ENCODE measurements around the gene EVI2A. TPM values are rescaled to one million over a fixed set of nuclear protein-coding genes. Genes with fewer than 3 reads are reported as not detected.
"Not testable (repeated sequence)": the region's sequence is repeated elsewhere in the genome, so short reads cannot be mapped to it uniquely, and the experiment has no call there.

Gene EVI2A
- polyA plus RNA-seq, 1 experiment: 1.2 TPM

GRCh38 chr17:31357091-31357490 lies 35.7 kb upstream of the EVI2A start:
- no peaks in the 10 kb centered on the region for H3K27me3 ChIP-seq (ENCODE audit: control insufficient read depth, insufficient read depth, low read length)
- ChIA-PET POLR2A (no interaction called here), CTCF (no interaction called here)
- H3K27ac ChIP-seq (ENCODE audit: low read depth, low read length): no peak overlapping the region
- TF ChIP-seq CTCF (IDR thresholded peaks at IDR 0.05; ENCODE audit: low read depth, low read length): no peak
- no peak overlapping the region for H3K4me3 ChIP-seq (ENCODE audit: low read depth, low read length)
- DNase-seq (ENCODE audit: low read depth, low spot score): no peak
- no peaks in the 10 kb centered on the region for H3K9me3 ChIP-seq (ENCODE audit: control insufficient read depth, insufficient read depth, low read length)

DNA sequence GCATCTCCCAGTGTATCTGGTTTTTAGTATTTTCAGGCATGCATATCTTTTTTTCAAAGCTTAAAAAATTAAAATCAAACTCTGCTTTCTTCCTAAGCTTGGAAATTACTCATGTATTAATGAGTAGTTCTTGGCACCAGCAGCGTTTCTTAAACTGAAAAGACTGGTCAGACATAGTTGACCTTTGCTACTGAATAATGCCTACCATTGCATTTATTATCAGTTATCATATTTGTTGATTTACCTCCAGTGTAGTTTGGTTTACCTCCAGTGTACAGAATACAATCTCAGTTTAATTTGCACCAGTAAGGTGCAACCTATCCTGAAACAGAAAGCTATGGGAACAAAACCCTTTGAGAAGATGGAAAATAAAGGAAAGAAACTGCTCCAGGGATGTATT lies 34.5 kb upstream of the EVI2A start:
- POLR2A ChIA-PET: interaction anchor here (0.6 kb wide), 2 partner anchors 12 to 338 kb away, joined by 3 to 4 read pairs; no protein-coding TSS in a partner anchor
- DNase-seq (ENCODE audit: low read depth, low spot score): no peak
- Histone ChIP-seq H3K9me3 (ENCODE audit: control insufficient read depth, insufficient read depth, low read length) (no peaks in the 10 kb centered on the region), H3K27ac (ENCODE audit: low read depth, low read length) (no peak overlapping the region), H3K4me3 (ENCODE audit: low read depth, low read length) (no peak overlapping the region), H3K27me3 (ENCODE audit: control insufficient read depth, insufficient read depth, low read length) (no peaks in the 10 kb centered on the region)
- no peak for TF ChIP-seq CTCF (IDR thresholded peaks at IDR 0.05; ENCODE audit: low read depth, low read length)
- CTCF ChIA-PET: interaction anchor here (1.3 kb wide), 1 partner anchor 13 kb away, joined by 3 read pairs; no protein-coding TSS in a partner anchor

GRCh38 chr17:31349454-31349853 lies 28.0 kb upstream of the EVI2A start:
- ChIA-PET POLR2A (no interaction called here), CTCF (interaction anchor here (0.9 kb wide), 1 partner anchor 9 kb away, joined by 3 read pairs; no protein-coding TSS in a partner anchor)
- no peak overlapping the region for H3K4me3 ChIP-seq (ENCODE audit: low read depth, low read length)
- no peak overlapping the region for H3K27ac ChIP-seq (ENCODE audit: low read depth, low read length)
- H3K9me3 ChIP-seq (ENCODE audit: control insufficient read depth, insufficient read depth, low read length): no peaks in the 10 kb centered on the region
- no peak for TF ChIP-seq CTCF (IDR thresholded peaks at IDR 0.05; ENCODE audit: low read depth, low read length)
- H3K27me3 ChIP-seq (ENCODE audit: control insufficient read depth, insufficient read depth, low read length): no peaks in the 10 kb centered on the region
- DNase-seq (ENCODE audit: low read depth, low spot score): no peak

DNA sequence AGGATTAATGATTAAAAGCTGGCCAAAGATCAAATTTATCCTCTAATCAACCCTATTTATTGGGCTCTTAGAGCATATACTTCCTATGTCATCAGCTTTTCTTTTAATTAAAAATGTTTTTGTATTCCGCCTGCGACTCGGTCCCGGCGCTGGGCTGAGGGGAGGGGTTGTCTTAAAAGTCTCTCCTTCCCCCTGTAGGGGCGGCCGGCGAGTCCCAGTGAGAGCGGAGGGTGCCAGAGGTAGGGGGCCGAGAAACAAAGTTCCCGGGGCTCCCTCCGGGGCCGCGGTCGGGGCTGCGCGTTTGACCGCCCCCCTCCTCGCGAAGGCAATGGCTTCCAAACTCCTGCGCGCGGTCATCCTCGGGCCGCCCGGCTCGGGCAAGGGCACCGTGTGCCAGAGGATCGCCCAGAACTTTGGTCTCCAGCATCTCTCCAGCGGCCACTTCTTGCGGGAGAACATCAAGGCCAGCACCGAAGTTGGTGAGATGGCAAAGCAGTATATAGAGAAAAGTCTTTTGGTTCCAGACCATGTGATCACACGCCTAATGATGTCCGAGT lies 23.8 kb upstream of the EVI2A start:
- H3K27me3 ChIP-seq (ENCODE audit: control insufficient read depth, insufficient read depth, low read length); H3K9me3 ChIP-seq (ENCODE audit: control insufficient read depth, insufficient read depth, low read length); H3K27ac ChIP-seq (ENCODE audit: low read depth, low read length); DNase-seq (ENCODE audit: low read depth, low spot score); H3K4me3 ChIP-seq (ENCODE audit: low read depth, low read length); POLR2A ChIA-PET; CTCF ChIA-PET: not testable (repeated sequence)

- no peak for DNase-seq (ENCODE audit: low read depth, low spot score)
- no peaks in the 10 kb centered on the region for H3K9me3 ChIP-seq (ENCODE audit: control insufficient read depth, insufficient read depth, low read length)
- no peak for TF ChIP-seq CTCF (IDR thresholded peaks at IDR 0.05; ENCODE audit: low read depth, low read length)
- H3K4me3 ChIP-seq (ENCODE audit: low read depth, low read length): no peak overlapping the region
- ChIA-PET POLR2A (interaction anchor here (0.6 to 0.7 kb wide), 4 partner anchors 18 to 486 kb away, joined by 3 to 6 read pairs (median 3); partner anchors contain the start of gene EVI2A), CTCF (interaction anchor here (0.6 to 1.0 kb wide), 2 partner anchors 10 to 447 kb away, joined by 3 to 4 read pairs; no protein-coding TSS in a partner anchor)
- H3K27ac ChIP-seq (ENCODE audit: low read depth, low read length): peak overlapping the region; percentile 42
- no peaks in the 10 kb centered on the region for H3K27me3 ChIP-seq (ENCODE audit: control insufficient read depth, insufficient read depth, low read length)
These were observed 18.7 kb upstream of the EVI2A start for GRCh38 chr17:31339906-31340661.

All from AG04450 (cell line).